Heart left ventricle (tissue), 13 donors: ENCODE data around the gene SLC9A5.

Experiments used
- CTCF ChIP-seq, 12 donors: fragments of 200-600 bp; sonication (generic) in 4 of 12; IDR thresholded peaks; one replicate each; pipeline versions ENCODE4 v1.5.0 to v1.8.0; 2018 to 2022; ENCODE audit warnings: antibody characterized with exemption in 12 of 12, mild to moderate bottlenecking in 5 of 12
- POLR2A ChIP-seq, 2 donors: fragments of 450-650 bp; IDR thresholded peaks; one replicate each; pipeline ENCODE4 v1.6.1; 2017; ENCODE audit warnings: antibody characterized with exemption in 2 of 2, mild to moderate bottlenecking in 2 of 2, moderate library complexity in 2 of 2
- donor health status: ischemic (EF 13 %, LVEDD 7.1; RV severe dilation, severe dysfunction).
- donor health status: DM: no; HTN: yes; CAD: no.
- donor health status: DM: no; HTN: no; CAD: no.
- donor health status: ischemic (EF 25% LVEDD 6.9; RV normal size, moderate dysfunction).
- donor health status: ischemic (EF 25% LVEDD 5.7; RV mildly dilated, moderate dysfunction).
- donor health status: ischemic (EF 35%, LVEDD 5.7; RV mildly dilated, moderate dysfunction).
- donor health status: nonischemic (EF 11% LVEDD 7.7; RV severe dilation, severe dysfunction).
- donor health status: DM: yes; HTN: yes; CAD: no.
- donor health status: PGD.
- donor health status: ischemic (EF 29% LVEDD 5.4; RV normal size, mild dysfunction).
- donor health status: nonischemic (EF 23%, LVEDD 6.1; RV moderate dilation, normal function).

DNA sequence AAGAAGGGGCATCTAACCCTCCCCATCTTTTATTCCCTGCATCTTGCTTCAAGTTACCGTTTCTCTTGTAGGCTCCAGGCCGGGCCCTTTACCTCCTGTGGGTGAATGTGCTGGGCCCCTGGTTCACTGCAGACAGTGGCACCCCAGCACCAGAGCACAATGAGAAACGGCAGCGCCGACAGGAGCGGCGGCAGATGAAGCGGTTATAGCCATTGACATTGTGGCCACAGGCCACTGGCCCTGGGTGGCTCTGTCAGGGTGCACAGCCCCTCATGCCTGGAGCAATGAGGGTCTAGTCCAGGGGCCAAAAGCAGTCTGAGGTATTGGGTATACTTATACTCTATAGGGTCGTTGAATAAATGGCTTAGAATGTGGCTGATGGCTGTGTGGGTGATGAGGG is 19.9 kb upstream of the SLC9A5 start:
- TF ChIP-seq POLR2A (IDR thresholded peaks at IDR 0.05) (no peak), CTCF (IDR thresholded peaks at IDR 0.05) (no peak)
